BE2C (cell line): ENCODE results near the gene OR5B12. TPM values are rescaled to one million over a fixed set of nuclear protein-coding genes. Genes with fewer than 3 reads are reported as not detected.

Experiments
- DNase-seq: peaks from one replicate; pipeline ENCODE4 v3.0.0-alpha.2; 2020
- H3K27me3 ChIP-seq: fragments of 250-450 bp; sonication (Bioruptor Pico); 2 replicates; pipeline ENCODE4 v1.5.1; 2020; ENCODE audit warnings: mild to moderate bottlenecking
- H3K36me3 ChIP-seq: fragments of 250-450 bp; sonication (Bioruptor Pico); 2 replicates; pipeline ENCODE4 v1.5.1; 2020; ENCODE audit warnings: mild to moderate bottlenecking
- H3K4me1 ChIP-seq: fragments of 250-450 bp; sonication (Bioruptor Pico); 2 replicates; pipeline ENCODE4 v1.5.1; 2020
- H3K4me3 ChIP-seq: 2 replicates; pipeline ENCODE4 v1.5.1; 2011; ENCODE audit warnings: low read depth, low read length
- H3K9me3 ChIP-seq: fragments of 250-450 bp; sonication (Bioruptor Pico); 2 replicates; pipeline ENCODE4 v1.5.1; 2020
- CTCF ChIP-seq: IDR thresholded peaks from 2 replicates; pipeline ENCODE4 v1.5.1; 2012; ENCODE audit warnings: mild to moderate bottlenecking, low read depth, low read length
- polyA plus RNA-seq: library from polyadenylated mRNA; unstranded; fragments of >200 nt; gene quantifications from one replicate; pipeline ENCODE4 v1.2.1, GENCODE V29; 2012; ENCODE audit warnings: low read depth, missing spikeins; ENCODE audit not compliant: insufficient read length, insufficient read depth

The OR5B12 gene
- not detected for polyA plus RNA-seq

- H3K36me3 ChIP-seq = no peaks in the 10 kb centered on the region
- H3K9me3 ChIP-seq = no peaks in the 10 kb centered on the region
- no peak for TF ChIP-seq CTCF
- H3K4me1 ChIP-seq = no peaks in the 10 kb centered on the region
- no peak within 1 kb of the TSS for H3K4me3 ChIP-seq
- no peaks in the 10 kb centered on the region for H3K27me3 ChIP-seq
- DNase-seq = no peak
Measured at GRCh38 chr11:58442136-58442535, at the start of gene OR5B12. Gene OR5B12, minus strand, starts transcription at chr11:58442236. Its CDS starts 2,085 bp downstream, at chr11:58440151.

GRCh38 chr11:58490827-58491226 is 48.8 kb upstream of the OR5B12 start:
- no peaks in the 10 kb centered on the region for H3K4me1 ChIP-seq
- H3K36me3 ChIP-seq = no peaks in the 10 kb centered on the region
- DNase-seq = no peak
- no peak for TF ChIP-seq CTCF
- H3K27me3 ChIP-seq = no peaks in the 10 kb centered on the region
- no peaks in the 10 kb centered on the region for H3K9me3 ChIP-seq
- H3K4me3 ChIP-seq = no peak overlapping the region

- Histone ChIP-seq H3K9me3 (no peaks in the 10 kb centered on the region), H3K4me1 (no peaks in the 10 kb centered on the region), H3K4me3 (no peak overlapping the region), H3K27me3 (no peaks in the 10 kb centered on the region), H3K36me3 (no peaks in the 10 kb centered on the region)
- no peak for TF ChIP-seq CTCF
- no peak for DNase-seq
Measured at GRCh38 chr11:58487170-58487569, 45.1 kb upstream of the OR5B12 start.

GRCh38 chr11:58485961-58486360 is 43.9 kb upstream of the OR5B12 start:
- TF ChIP-seq CTCF = no peak

GRCh38 chr11:58471892-58472291 is 29.9 kb upstream of the OR5B12 start:
- no peaks in the 10 kb centered on the region for H3K27me3 ChIP-seq
- TF ChIP-seq CTCF = no peak
- no peak for DNase-seq

More at GRCh38 chr11:58485961-58486360, 43.9 kb upstream of the OR5B12 start:
- H3K4me1 ChIP-seq = no peaks in the 10 kb centered on the region
- H3K27me3 ChIP-seq = no peaks in the 10 kb centered on the region
- no peaks in the 10 kb centered on the region for H3K9me3 ChIP-seq
- H3K4me3 ChIP-seq = no peak overlapping the region
- H3K36me3 ChIP-seq = no peaks in the 10 kb centered on the region
- DNase-seq = no peak

GRCh38 chr11:58466293-58466692 is 24.3 kb upstream of the OR5B12 start:
- no peak overlapping the region for H3K4me3 ChIP-seq
- no peaks in the 10 kb centered on the region for H3K9me3 ChIP-seq
- no peaks in the 10 kb centered on the region for H3K36me3 ChIP-seq
- DNase-seq = no peak
- no peaks in the 10 kb centered on the region for H3K27me3 ChIP-seq
- H3K4me1 ChIP-seq = no peaks in the 10 kb centered on the region
- no peak for TF ChIP-seq CTCF

More at GRCh38 chr11:58471892-58472291, 29.9 kb upstream of the OR5B12 start:
- Histone ChIP-seq H3K4me1 (no peaks in the 10 kb centered on the region), H3K36me3 (no peaks in the 10 kb centered on the region), H3K9me3 (no peaks in the 10 kb centered on the region), H3K4me3 (no peak overlapping the region)
